ENCODE measurements around the gene GRIPAP1. TPM values are rescaled to one million over a fixed set of nuclear protein-coding genes. Genes with fewer than 3 reads are reported as not detected.

The GRIPAP1 gene
- total and polyA plus RNA-seq, 2 of the 13 experiments (the other 11 are each of a cell fraction or from before 2014, with no cell fraction given): 16.1 to 22.6 TPM

GRCh38 chrX:49043220-49043986 is 41.3 kb upstream of the GRIPAP1 start, which contains the start of gene TFE3 (continued):
- TF ChIP-seq CEBPZ (IDR thresholded peaks at IDR 0.05; ENCODE audit: low read length) (no peak), ATRX (CRISPR knock-in tag; IDR thresholded peaks at IDR 0.05; ENCODE audit: borderline replicate concordance) (no peak), NFE2L2 (IDR thresholded peaks at IDR 0.05; ENCODE audit: low read length) (no peak), KLF15 (CRISPR knock-in tag; IDR thresholded peaks at IDR 0.05; ENCODE audit: borderline replicate concordance) (no peak), ZNF562 (CRISPR knock-in tag; IDR thresholded peaks at IDR 0.05; ENCODE audit: borderline replicate concordance) (no peak), RORA (CRISPR knock-in tag; IDR thresholded peaks at IDR 0.05) (no peak), ZBTB44 (CRISPR knock-in tag; IDR thresholded peaks at IDR 0.05) (no peak), ONECUT2 (CRISPR knock-in tag; IDR thresholded peaks at IDR 0.05) (no peak), ZNF841 (CRISPR knock-in tag; IDR thresholded peaks at IDR 0.05; ENCODE audit: borderline replicate concordance) (no peak), ZNF407 (CRISPR knock-in tag; IDR thresholded peaks at IDR 0.05; ENCODE audit: not compliant biosample characterization) (no peak), GABPA (IDR thresholded peaks at IDR 0.05; ENCODE audit: low read depth, low read length) (peak; percentile 57), GABPA (CRISPR knock-in tag; IDR thresholded peaks at IDR 0.05; ENCODE audit: low read depth) (peak; percentile 84), ZNF678 (CRISPR knock-in tag; IDR thresholded peaks at IDR 0.05) (no peak), MYC (CRISPR knock-in tag; IDR thresholded peaks at IDR 0.05; ENCODE audit: borderline replicate concordance) (no peak), PLSCR1 (CRISPR knock-in tag; IDR thresholded peaks at IDR 0.05; ENCODE audit: borderline replicate concordance) (no peak)
